Uterus (tissue), 4 donors: Measurements from ENCODE around the gene C1orf87. TPM values are rescaled to one million over a fixed set of nuclear protein-coding genes. Genes with fewer than 3 reads are reported as not detected.

Experiments
- DNase-seq, 2 donors: peaks; one replicate each; pipeline ENCODE4 v3.0.0-alpha.2; 2019 to 2020
- H3K27ac ChIP-seq, 2 donors: fragments of 200-600 bp; sonication (generic); 1 replicate in 1 of 2; 2 replicates in 1 of 2; pipeline ENCODE4 v1.5.1; 2016 to 2018
- H3K27me3 ChIP-seq, 2 donors: fragments of 200-600 bp; sonication (generic); one replicate each; pipeline ENCODE4 v1.5.1; 2018 to 2019; ENCODE audit warnings: control low read depth in 1 of 2
- H3K36me3 ChIP-seq, 2 donors: fragments of 200-600 bp; sonication (generic); one replicate each; pipeline ENCODE4 v1.5.1; 2019; ENCODE audit warnings: control low read depth in 1 of 2
- H3K4me1 ChIP-seq, 2 donors: fragments of 200-600 bp; sonication (generic); one replicate each; pipeline ENCODE4 v1.5.1; 2018 to 2019; ENCODE audit warnings: control low read depth in 1 of 2
- H3K4me3 ChIP-seq, 2 donors: fragments of 200-600 bp; sonication (generic); 1 replicate in 1 of 2; 2 replicates in 1 of 2; pipeline ENCODE4 v1.5.1; 2018 to 2019; ENCODE audit warnings: mild to moderate bottlenecking in 1 of 2
- H3K9me3 ChIP-seq, 2 donors: fragments of 200-600 bp; sonication (generic); one replicate each; pipeline ENCODE4 v1.5.1; 2019; ENCODE audit warnings: control low read depth in 1 of 2
- CTCF ChIP-seq, 4 experiments: fragments of 200-600 bp in 2 of 4; fragments of 450-650 bp in 2 of 4; sonication (generic) in 2 of 4; IDR thresholded peaks; one replicate each; pipeline ENCODE4 v1.5.1; 2016 to 2019; ENCODE audit warnings: antibody characterized with exemption in 4 of 4, mild to moderate bottlenecking in 2 of 4, moderate library complexity in 1 of 4
- POLR2A ChIP-seq, 2 donors: fragments of 450-650 bp; IDR thresholded peaks; one replicate each; pipeline ENCODE4 v1.6.1; 2016; ENCODE audit warnings: antibody characterized with exemption in 2 of 2, mild to moderate bottlenecking in 1 of 2, moderate library complexity in 1 of 2
- intact Hi-C: fragments of 100-400 bp; cut with DNase I; formaldehyde crosslinking; loops from one replicate; pipeline ENCODE4 v1.15.1; 2023; ENCODE audit warnings: low total_unique reads
- total RNA-seq, 4 donors: library from RNA; depleted of rRNA in 3 of 4; stranded (reverse); fragments of >200 nt in 3 of 4; gene quantifications; one replicate each; pipeline versions ENCODE4 v1.1.0 to v1.2.4, GENCODE V29; 2014 to 2023
- donor health status: DM: yes; HTN: yes; CAD: no.

Gene C1orf87
- total RNA-seq, 4 donors from 2014 or later: 0.18 to 1.9 TPM; not detected in 2

DNA sequence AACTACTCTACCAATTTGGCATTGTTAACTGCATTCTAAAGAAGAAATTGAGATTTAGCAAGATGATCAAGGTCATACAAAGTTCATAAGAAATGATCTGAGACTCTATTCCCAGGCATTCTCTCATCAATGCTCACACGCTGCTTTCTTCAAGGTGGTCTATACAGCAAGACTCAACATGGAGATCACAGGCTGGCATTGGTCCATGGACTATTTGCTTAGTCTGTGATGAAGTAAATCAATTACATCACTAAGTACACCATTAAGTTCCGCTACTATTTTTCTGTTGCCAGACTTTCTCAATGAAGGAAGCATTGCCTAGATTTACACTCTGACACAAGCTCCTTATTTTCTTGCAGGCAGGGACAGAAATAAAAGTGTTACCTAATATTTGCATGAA, 95.1 kb downstream of the C1orf87 start:
- intact Hi-C loops: no loop called here
- H3K4me1 ChIP-seq: peaks cover 0 to 5% of the 10 kb centered on the region in 2 donors
- no peak for DNase-seq
- H3K4me3 ChIP-seq: no peak overlapping the region
- H3K27ac ChIP-seq: no peak overlapping the region
- no peak for TF ChIP-seq POLR2A (IDR thresholded peaks at IDR 0.05)
- TF ChIP-seq CTCF (IDR thresholded peaks at IDR 0.05): no peak
- no peaks in the 10 kb centered on the region for H3K36me3 ChIP-seq
- no peaks in the 10 kb centered on the region for H3K9me3 ChIP-seq
- no peaks in the 10 kb centered on the region for H3K27me3 ChIP-seq

GRCh38 chr1:59978026-59978425, 95.5 kb downstream of the C1orf87 start:
- Histone ChIP-seq H3K4me3 (no peak overlapping the region), H3K9me3 (no peaks in the 10 kb centered on the region), H3K36me3 (no peaks in the 10 kb centered on the region), H3K27me3 (no peaks in the 10 kb centered on the region), H3K4me1 (peaks cover 0 to 5% of the 10 kb centered on the region in 2 donors), H3K27ac (no peak overlapping the region)
- DNase-seq: no peak
- TF ChIP-seq POLR2A (IDR thresholded peaks at IDR 0.05) (no peak), CTCF (IDR thresholded peaks at IDR 0.05) (no peak)
- intact Hi-C loops: no loop called here

DNA sequence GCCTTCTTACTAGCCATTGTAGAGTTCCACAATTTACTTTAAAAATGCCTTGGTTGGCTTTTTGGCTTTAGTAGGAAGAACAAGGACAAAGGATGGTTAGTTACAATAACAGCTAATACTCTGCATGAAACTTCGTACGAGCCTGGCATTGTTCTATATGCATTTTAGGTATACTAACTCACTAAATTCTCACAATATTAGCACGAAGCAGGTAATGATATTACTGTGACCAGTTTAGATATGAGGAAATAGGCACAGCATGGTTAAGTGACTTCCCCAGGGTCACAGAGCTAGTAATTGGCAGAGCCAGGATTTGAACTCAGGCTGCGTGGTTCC, 96.5 kb downstream of the C1orf87 start:
- no peak overlapping the region for H3K4me3 ChIP-seq
- H3K36me3 ChIP-seq: no peaks in the 10 kb centered on the region
- H3K9me3 ChIP-seq: no peaks in the 10 kb centered on the region
- H3K4me1 ChIP-seq: peaks cover 0 to 5% of the 10 kb centered on the region in 2 donors
- H3K27ac ChIP-seq: no peak overlapping the region
- DNase-seq: no peak
- H3K27me3 ChIP-seq: no peaks in the 10 kb centered on the region
- intact Hi-C loops: no loop called here
- no peak for TF ChIP-seq CTCF (IDR thresholded peaks at IDR 0.05)
- TF ChIP-seq POLR2A (IDR thresholded peaks at IDR 0.05): no peak

DNA sequence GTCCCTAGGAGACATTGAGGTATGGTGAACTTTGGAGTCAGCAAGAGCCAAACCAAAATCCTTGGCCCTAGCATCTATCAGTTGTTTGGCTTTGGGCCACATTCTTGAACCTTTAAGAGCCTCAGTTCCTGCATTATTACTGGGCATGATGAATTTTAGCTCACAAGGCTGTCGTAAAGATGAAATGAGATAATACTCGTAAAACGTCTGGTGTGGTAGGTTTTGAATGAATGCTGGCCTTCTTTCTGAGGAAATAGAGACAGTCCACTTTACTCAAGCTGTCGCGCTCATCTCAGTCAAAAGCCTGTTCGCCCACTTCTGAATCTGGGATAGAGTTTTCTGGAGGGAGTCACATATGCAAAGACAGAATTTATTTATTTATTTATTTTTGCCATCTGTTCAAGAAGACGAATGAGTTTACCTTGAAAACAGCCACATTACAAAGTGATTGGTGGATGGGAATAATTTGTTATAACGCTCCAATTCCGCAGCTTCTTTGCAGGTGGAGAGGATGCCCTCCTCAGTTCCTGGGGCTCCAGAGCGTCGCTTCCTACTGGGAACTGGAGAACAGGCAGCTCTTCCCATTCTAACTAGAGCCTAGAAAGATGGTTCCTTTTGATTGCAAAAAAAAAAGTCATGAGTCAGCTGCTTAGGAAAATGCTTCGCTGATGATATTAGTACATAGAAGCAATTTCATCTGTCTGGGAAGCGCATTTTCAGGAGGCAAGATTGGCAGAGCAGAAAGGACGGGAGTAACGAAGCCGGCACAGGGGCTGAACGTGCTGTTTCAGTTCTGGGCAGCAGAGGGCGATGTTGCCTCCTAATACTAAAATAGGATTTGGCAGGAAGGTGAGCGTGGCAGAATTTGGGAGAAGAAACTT, 97.1 kb downstream of the C1orf87 start:
- intact Hi-C loops: no loop called here
- Histone ChIP-seq H3K36me3 (no peaks in the 10 kb centered on the region), H3K4me1 (peaks cover 0 to 5% of the 10 kb centered on the region in 2 donors), H3K27ac (no peak overlapping the region), H3K4me3 (no peak overlapping the region), H3K27me3 (no peaks in the 10 kb centered on the region), H3K9me3 (no peaks in the 10 kb centered on the region)
- DNase-seq: peak; percentile 52 to 73
- TF ChIP-seq CTCF (IDR thresholded peaks at IDR 0.05) (peak; percentile 66 to 87 (median 76)), POLR2A (IDR thresholded peaks at IDR 0.05) (no peak)

DNA sequence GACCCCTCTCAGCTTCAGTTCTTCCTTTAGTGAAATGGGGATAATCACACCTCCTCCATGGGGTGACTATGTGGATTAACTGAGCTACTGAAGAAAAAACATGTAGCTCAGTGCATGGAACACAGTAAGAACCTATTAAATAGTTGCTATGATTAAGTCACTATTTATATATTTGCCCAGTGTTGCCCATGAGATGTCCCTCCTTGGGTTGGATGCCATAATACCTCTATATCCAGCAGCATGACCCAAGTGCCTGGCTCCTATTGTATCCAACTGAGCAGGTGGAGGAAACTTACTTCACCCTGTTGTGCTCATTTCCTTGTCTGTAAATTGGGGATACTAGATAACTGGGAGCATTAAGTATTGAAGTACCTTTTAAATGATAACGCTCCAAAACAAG, 99.9 kb downstream of the C1orf87 start:
- Histone ChIP-seq H3K27ac (no peak overlapping the region), H3K4me1 (no peaks in the 10 kb centered on the region), H3K36me3 (no peaks in the 10 kb centered on the region), H3K9me3 (no peaks in the 10 kb centered on the region), H3K27me3 (no peaks in the 10 kb centered on the region), H3K4me3 (no peak overlapping the region)
- no peak for DNase-seq
- no peak for TF ChIP-seq CTCF (IDR thresholded peaks at IDR 0.05)
- intact Hi-C loops: no loop called here
